Activated CD8-positive, alpha-beta T cell treated with anti-CD3 and anti-CD28 coated beads for 36 hours (primary cell): ENCODE measurements around the gene INPP4B. TPM values are rescaled to one million over a fixed set of nuclear protein-coding genes. Genes with fewer than 3 reads are reported as not detected.

Experiments
- ATAC-seq: fragments of 200-7000 bp; cut with Tn5 transposase; one replicate; pipeline ENCODE4 v1.10.0; 2021; ENCODE audit warnings: mild to moderate bottlenecking, moderate library complexity
- CTCF ChIA-PET: fragments of 350-600 bp; sonication (Branson Sonifier 250); formaldehyde crosslinking; loops from one replicate; lab custom pipeline; 2021; ENCODE audit warnings: antibody characterized with exemption; lab: Charles Lee
- POLR2A ChIA-PET: fragments of 350-600 bp; sonication (Branson Sonifier 250); formaldehyde crosslinking; loops from one replicate; lab custom pipeline; 2021; ENCODE audit warnings: antibody characterized with exemption; lab: Charles Lee
- DNase-seq: peaks from one replicate; pipeline ENCODE4 v3.0.0-alpha.2; 2020
- H3K27ac Mint-ChIP-seq: one replicate; pipeline ENCODE4 v1.8.0; 2021; ENCODE audit warnings: mild to moderate bottlenecking, mixed read lengths
- H3K27me3 Mint-ChIP-seq: one replicate; pipeline ENCODE4 v1.8.0; 2021; ENCODE audit warnings: mixed read lengths
- H3K36me3 Mint-ChIP-seq: one replicate; pipeline ENCODE4 v1.8.0; 2021; ENCODE audit warnings: low read depth, mixed read lengths
- H3K4me1 Mint-ChIP-seq: one replicate; pipeline ENCODE4 v1.8.0; 2021; ENCODE audit warnings: low read depth, mixed read lengths
- H3K4me3 Mint-ChIP-seq: one replicate; pipeline ENCODE4 v1.8.0; 2021; ENCODE audit warnings: mild to moderate bottlenecking, moderate library complexity, mixed read lengths
- H3K9me3 Mint-ChIP-seq: one replicate; pipeline ENCODE4 v1.8.0; 2021; ENCODE audit warnings: mixed read lengths
- intact Hi-C: fragments of 100-400 bp; cut with micrococcal nuclease; formaldehyde crosslinking; loops from one replicate; pipeline ENCODE4 v1.10.0; 2022
- total RNA-seq, 2 experiments: library from RNA; stranded (reverse); gene quantifications; one replicate each; pipeline ENCODE4 v1.2.3, GENCODE V29; 2021
- TF ChIP-seq, protein P1 (sequence below): fragments of 200-600 bp; IDR thresholded peaks from one replicate; pipeline ENCODE4 v1.8.0; 2022; ENCODE audit warnings: antibody characterized with exemption, mild to moderate bottlenecking

INPP4B gene
- total RNA-seq, 2 experiments from 2014 or later: 46.1 to 46.9 TPM

GRCh38 chr4:142281999-142282398 is 564.1 kb downstream of the INPP4B start:
- no peak for DNase-seq
- no peak for ATAC-seq
- POLR2A ChIA-PET: no interaction called here
- Mint-ChIP-seq H3K4me3 (no peak overlapping the region), H3K27ac (no peak overlapping the region), H3K36me3 (peaks cover 10% of the 10 kb centered on the region), H3K9me3 (no peaks in the 10 kb centered on the region), H3K4me1 (peaks cover 20% of the 10 kb centered on the region), H3K27me3 (no peaks in the 10 kb centered on the region)
- intact Hi-C loops: loop anchor here (10.0 kb wide), 1 partner anchor 563 kb away; the partner anchor contains the start of gene INPP4B
- CTCF ChIA-PET: interaction anchor here (0.6 to 3.8 kb wide), 14 partner anchors 9 to 566 kb away, joined by 3 to 39 read pairs (median 7); no protein-coding TSS in a partner anchor
- TF ChIP-seq, protein P1, sequence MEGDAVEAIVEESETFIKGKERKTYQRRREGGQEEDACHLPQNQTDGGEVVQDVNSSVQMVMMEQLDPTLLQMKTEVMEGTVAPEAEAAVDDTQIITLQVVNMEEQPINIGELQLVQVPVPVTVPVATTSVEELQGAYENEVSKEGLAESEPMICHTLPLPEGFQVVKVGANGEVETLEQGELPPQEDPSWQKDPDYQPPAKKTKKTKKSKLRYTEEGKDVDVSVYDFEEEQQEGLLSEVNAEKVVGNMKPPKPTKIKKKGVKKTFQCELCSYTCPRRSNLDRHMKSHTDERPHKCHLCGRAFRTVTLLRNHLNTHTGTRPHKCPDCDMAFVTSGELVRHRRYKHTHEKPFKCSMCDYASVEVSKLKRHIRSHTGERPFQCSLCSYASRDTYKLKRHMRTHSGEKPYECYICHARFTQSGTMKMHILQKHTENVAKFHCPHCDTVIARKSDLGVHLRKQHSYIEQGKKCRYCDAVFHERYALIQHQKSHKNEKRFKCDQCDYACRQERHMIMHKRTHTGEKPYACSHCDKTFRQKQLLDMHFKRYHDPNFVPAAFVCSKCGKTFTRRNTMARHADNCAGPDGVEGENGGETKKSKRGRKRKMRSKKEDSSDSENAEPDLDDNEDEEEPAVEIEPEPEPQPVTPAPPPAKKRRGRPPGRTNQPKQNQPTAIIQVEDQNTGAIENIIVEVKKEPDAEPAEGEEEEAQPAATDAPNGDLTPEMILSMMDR: no peak

- intact Hi-C loops: no loop called here
- peaks cover 33% of the 10 kb centered on the region for H3K4me1 Mint-ChIP-seq
- H3K27ac Mint-ChIP-seq: no peak overlapping the region
- no peak for ATAC-seq
- no peaks in the 10 kb centered on the region for H3K27me3 Mint-ChIP-seq
- H3K4me3 Mint-ChIP-seq: no peak overlapping the region
- ChIA-PET CTCF (no interaction called here), POLR2A (no interaction called here)
- H3K9me3 Mint-ChIP-seq: no peaks in the 10 kb centered on the region
- H3K36me3 Mint-ChIP-seq: peaks cover 17% of the 10 kb centered on the region
- no peak for DNase-seq
- TF ChIP-seq, protein P1: no peak
Observed at GRCh38 chr4:142278663-142279062, 567.4 kb downstream of the INPP4B start.

- TF ChIP-seq, protein P1: no peak
- Mint-ChIP-seq H3K27ac (no peak overlapping the region), H3K4me3 (no peak overlapping the region), H3K9me3 (no peaks in the 10 kb centered on the region), H3K27me3 (no peaks in the 10 kb centered on the region), H3K36me3 (peaks cover 17% of the 10 kb centered on the region), H3K4me1 (peaks cover 37% of the 10 kb centered on the region)
- ChIA-PET CTCF (no interaction called here), POLR2A (interaction anchor here (0.7 kb wide), 1 partner anchor 18 kb away, joined by 4 read pairs; no protein-coding TSS in a partner anchor)
- ATAC-seq (no peak), DNase-seq (no peak)
- intact Hi-C loops: no loop called here
Observed at GRCh38 chr4:142278171-142278570, 567.9 kb downstream of the INPP4B start.

GRCh38 chr4:142274137-142274536 is 572.0 kb downstream of the INPP4B start:
- no peak for ATAC-seq
- H3K27me3 Mint-ChIP-seq: no peaks in the 10 kb centered on the region
- ChIA-PET CTCF (interaction anchor here (4.8 kb wide), 1 partner anchor 8 kb away, joined by 39 read pairs; no protein-coding TSS in a partner anchor), POLR2A (no interaction called here)
- H3K9me3 Mint-ChIP-seq: no peaks in the 10 kb centered on the region
- peak overlapping the region; percentile 23 for H3K27ac Mint-ChIP-seq
- DNase-seq: no peak
- peaks cover 35% of the 10 kb centered on the region for H3K36me3 Mint-ChIP-seq
- TF ChIP-seq, protein P1: no peak
- no peak overlapping the region for H3K4me3 Mint-ChIP-seq
- intact Hi-C loops: no loop called here
- peaks cover 52% of the 10 kb centered on the region for H3K4me1 Mint-ChIP-seq

GRCh38 chr4:142272452-142272851 is 573.6 kb downstream of the INPP4B start:
- TF ChIP-seq, protein P1: no peak
- Mint-ChIP-seq H3K36me3 (peaks cover 46% of the 10 kb centered on the region), H3K27ac (no peak overlapping the region), H3K27me3 (no peaks in the 10 kb centered on the region), H3K9me3 (peaks cover 1% of the 10 kb centered on the region), H3K4me3 (no peak overlapping the region), H3K4me1 (peaks cover 59% of the 10 kb centered on the region)
- no peak for ATAC-seq
- CTCF ChIA-PET: interaction anchor here (4.8 kb wide), 1 partner anchor 10 kb away, joined by 39 read pairs; no protein-coding TSS in a partner anchor
- intact Hi-C loops: no loop called here
- POLR2A ChIA-PET: no interaction called here
- no peak for DNase-seq
